ENCODE results near the gene STRN4.

Gene STRN4

GRCh38 chr19:46725036-46725820, 21.0 kb downstream of the STRN4 start:
- no peak for TF ChIP-seq CTCF (IDR thresholded peaks at IDR 0.05; ENCODE audit: extremely low read depth, insufficient read depth, missing control alignments)
- in situ Hi-C loops (cut with MboI; ENCODE audit: low pct_unique_long_range_greater_than_20kb, low sequenced_read_pairs, unreplicated experiment) = no loop called here
- no peak for DNase-seq (ENCODE audit: low spot score)

GRCh38 chr19:46724468-46724867, 21.8 kb downstream of the STRN4 start:
- TF ChIP-seq CTCF (IDR thresholded peaks at IDR 0.05; ENCODE audit: extremely low read depth, insufficient read depth, missing control alignments) = no peak
- no peak for DNase-seq (ENCODE audit: low spot score)
- in situ Hi-C loops (cut with MboI; ENCODE audit: low pct_unique_long_range_greater_than_20kb, low sequenced_read_pairs, unreplicated experiment) = no loop called here

- no peak for DNase-seq (ENCODE audit: low spot score)
- in situ Hi-C loops (cut with MboI; ENCODE audit: low pct_unique_long_range_greater_than_20kb, low sequenced_read_pairs, unreplicated experiment) = no loop called here
- TF ChIP-seq CTCF (IDR thresholded peaks at IDR 0.05; ENCODE audit: extremely low read depth, insufficient read depth, missing control alignments) = no peak
Observed at GRCh38 chr19:46723471-46723870, 22.8 kb downstream of the STRN4 start.

- TF ChIP-seq CTCF (IDR thresholded peaks at IDR 0.05; ENCODE audit: extremely low read depth, insufficient read depth, missing control alignments) = no peak
- no peak for DNase-seq (ENCODE audit: low spot score)
- in situ Hi-C loops (cut with MboI; ENCODE audit: low pct_unique_long_range_greater_than_20kb, low sequenced_read_pairs, unreplicated experiment) = no loop called here
Observed at GRCh38 chr19:46723023-46723461, 23.2 kb downstream of the STRN4 start.

- in situ Hi-C loops (cut with MboI; ENCODE audit: low pct_unique_long_range_greater_than_20kb, low sequenced_read_pairs, unreplicated experiment) = no loop called here
- no peak for DNase-seq (ENCODE audit: low spot score)
- TF ChIP-seq CTCF (IDR thresholded peaks at IDR 0.05; ENCODE audit: extremely low read depth, insufficient read depth, missing control alignments) = no peak
Observed at GRCh38 chr19:46722421-46723022, 23.7 kb downstream of the STRN4 start.

- no peak for DNase-seq (ENCODE audit: low spot score)
- no peak for TF ChIP-seq CTCF (IDR thresholded peaks at IDR 0.05; ENCODE audit: extremely low read depth, insufficient read depth, missing control alignments)
- in situ Hi-C loops (cut with MboI; ENCODE audit: low pct_unique_long_range_greater_than_20kb, low sequenced_read_pairs, unreplicated experiment) = no loop called here
Observed at GRCh38 chr19:46722004-46722380, 24.3 kb downstream of the STRN4 start.
